ENCODE results near the gene GCSH. TPM values are rescaled to one million over a fixed set of nuclear protein-coding genes. Genes with fewer than 3 reads are reported as not detected.

GCSH gene
- total RNA-seq, 1 experiment from 2014 or later: 36.6 TPM

DNA sequence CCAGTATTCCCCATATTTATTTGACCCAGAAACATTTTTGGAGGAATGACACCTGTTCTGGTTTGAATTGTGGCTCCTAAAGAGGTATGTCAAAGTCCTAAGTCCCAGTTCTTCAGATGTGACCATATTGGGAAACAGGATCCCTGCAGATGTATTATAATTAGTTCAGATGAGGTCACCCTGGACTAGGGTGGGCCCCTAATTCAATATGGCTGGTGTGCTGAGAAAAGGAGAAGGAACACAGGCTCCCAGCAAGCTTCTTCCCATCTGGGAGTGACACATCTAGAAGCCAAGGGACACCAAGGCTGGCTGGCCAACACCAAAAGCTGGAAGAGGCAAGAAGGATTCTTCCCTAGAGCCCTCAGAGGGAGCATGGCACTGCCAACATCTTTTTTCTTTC is 3.8 kb upstream of the GCSH start:
- Histone ChIP-seq H3K9me3 (ENCODE audit: control insufficient read depth, insufficient read depth, low read depth, low read length) (no peaks in the 10 kb centered on the region), H3K36me3 (ENCODE audit: control insufficient read depth, insufficient read depth, low read length) (peaks cover 3% of the 10 kb centered on the region; the same call in 1 of the 2 replicates), H3K4me1 (ENCODE audit: control insufficient read depth, insufficient read depth, low read length) (peaks cover 4% of the 10 kb centered on the region; the same call in 1 of the 2 replicates), H3K27me3 (ENCODE audit: control insufficient read depth, insufficient read depth, low read length) (no peaks in the 10 kb centered on the region), H3K27ac (ENCODE audit: low read length) (no peak overlapping the region), H3K4me3 (ENCODE audit: low read depth in 2 of 2, low read length in 2 of 2) (no peak overlapping the region)
- CTCF ChIA-PET: no interaction called here
- POLR2A ChIA-PET: no interaction called here
- in situ Hi-C loops (cut with HindIII; ENCODE audit: low pct_unique_long_range_greater_than_20kb, low sequenced_read_pairs) (no loop called here), intact Hi-C loops (cut with micrococcal nuclease; ENCODE audit: unreplicated experiment) (no loop called here)
- no TSS peak for BruUV-seq (replicated peaks)
- DNase-seq (ENCODE audit: low read depth, low spot score) (no peak), ATAC-seq (no peak)
- TF ChIP-seq, protein P1, sequence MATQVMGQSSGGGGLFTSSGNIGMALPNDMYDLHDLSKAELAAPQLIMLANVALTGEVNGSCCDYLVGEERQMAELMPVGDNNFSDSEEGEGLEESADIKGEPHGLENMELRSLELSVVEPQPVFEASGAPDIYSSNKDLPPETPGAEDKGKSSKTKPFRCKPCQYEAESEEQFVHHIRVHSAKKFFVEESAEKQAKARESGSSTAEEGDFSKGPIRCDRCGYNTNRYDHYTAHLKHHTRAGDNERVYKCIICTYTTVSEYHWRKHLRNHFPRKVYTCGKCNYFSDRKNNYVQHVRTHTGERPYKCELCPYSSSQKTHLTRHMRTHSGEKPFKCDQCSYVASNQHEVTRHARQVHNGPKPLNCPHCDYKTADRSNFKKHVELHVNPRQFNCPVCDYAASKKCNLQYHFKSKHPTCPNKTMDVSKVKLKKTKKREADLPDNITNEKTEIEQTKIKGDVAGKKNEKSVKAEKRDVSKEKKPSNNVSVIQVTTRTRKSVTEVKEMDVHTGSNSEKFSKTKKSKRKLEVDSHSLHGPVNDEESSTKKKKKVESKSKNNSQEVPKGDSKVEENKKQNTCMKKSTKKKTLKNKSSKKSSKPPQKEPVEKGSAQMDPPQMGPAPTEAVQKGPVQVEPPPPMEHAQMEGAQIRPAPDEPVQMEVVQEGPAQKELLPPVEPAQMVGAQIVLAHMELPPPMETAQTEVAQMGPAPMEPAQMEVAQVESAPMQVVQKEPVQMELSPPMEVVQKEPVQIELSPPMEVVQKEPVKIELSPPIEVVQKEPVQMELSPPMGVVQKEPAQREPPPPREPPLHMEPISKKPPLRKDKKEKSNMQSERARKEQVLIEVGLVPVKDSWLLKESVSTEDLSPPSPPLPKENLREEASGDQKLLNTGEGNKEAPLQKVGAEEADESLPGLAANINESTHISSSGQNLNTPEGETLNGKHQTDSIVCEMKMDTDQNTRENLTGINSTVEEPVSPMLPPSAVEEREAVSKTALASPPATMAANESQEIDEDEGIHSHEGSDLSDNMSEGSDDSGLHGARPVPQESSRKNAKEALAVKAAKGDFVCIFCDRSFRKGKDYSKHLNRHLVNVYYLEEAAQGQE (IDR thresholded peaks at IDR 0.05; ENCODE audit: insufficient read depth in 1 of 2, low read depth in 2 of 2, low read length in 1 of 2): no peak
- TF ChIP-seq, protein P2, sequence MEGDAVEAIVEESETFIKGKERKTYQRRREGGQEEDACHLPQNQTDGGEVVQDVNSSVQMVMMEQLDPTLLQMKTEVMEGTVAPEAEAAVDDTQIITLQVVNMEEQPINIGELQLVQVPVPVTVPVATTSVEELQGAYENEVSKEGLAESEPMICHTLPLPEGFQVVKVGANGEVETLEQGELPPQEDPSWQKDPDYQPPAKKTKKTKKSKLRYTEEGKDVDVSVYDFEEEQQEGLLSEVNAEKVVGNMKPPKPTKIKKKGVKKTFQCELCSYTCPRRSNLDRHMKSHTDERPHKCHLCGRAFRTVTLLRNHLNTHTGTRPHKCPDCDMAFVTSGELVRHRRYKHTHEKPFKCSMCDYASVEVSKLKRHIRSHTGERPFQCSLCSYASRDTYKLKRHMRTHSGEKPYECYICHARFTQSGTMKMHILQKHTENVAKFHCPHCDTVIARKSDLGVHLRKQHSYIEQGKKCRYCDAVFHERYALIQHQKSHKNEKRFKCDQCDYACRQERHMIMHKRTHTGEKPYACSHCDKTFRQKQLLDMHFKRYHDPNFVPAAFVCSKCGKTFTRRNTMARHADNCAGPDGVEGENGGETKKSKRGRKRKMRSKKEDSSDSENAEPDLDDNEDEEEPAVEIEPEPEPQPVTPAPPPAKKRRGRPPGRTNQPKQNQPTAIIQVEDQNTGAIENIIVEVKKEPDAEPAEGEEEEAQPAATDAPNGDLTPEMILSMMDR (IDR thresholded peaks at IDR 0.05): no peak
- no peak for TF ChIP-seq POLR2AphosphoS5 (IDR thresholded peaks at IDR 0.05; ENCODE audit: low read depth, low read length)
- no peak for TF ChIP-seq TCF7L2 (IDR thresholded peaks at IDR 0.05; ENCODE audit: low read depth, low read length)
- TF ChIP-seq SIN3A (IDR thresholded peaks at IDR 0.05; ENCODE audit: borderline replicate concordance, insufficient read depth, low read depth, low read length): no peak

DNA sequence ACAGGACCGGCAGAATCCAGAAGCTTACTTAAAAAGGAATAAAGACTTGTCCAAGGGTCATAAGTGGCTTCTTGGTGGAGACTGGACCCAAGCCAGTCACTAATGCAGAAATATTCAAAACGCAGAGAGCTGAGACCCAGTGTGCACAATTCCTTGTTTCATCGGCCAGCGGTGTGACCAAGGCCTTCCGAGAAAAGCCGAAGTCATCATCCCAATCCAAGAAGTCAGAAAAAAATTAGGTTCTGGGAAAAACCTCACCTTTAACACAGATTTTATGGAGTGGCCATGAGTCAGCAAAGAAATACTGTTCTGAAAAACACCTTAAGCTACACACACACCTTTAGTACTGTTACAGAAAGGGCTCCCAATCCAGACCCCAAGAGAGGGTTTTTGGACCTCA is 1.0 kb upstream of the GCSH start:
- peaks cover 4% of the 10 kb centered on the region; the same call in 1 of the 2 replicates for H3K4me1 ChIP-seq (ENCODE audit: control insufficient read depth, insufficient read depth, low read length)
- intact Hi-C loops (cut with micrococcal nuclease; ENCODE audit: unreplicated experiment): no loop called here
- H3K36me3 ChIP-seq (ENCODE audit: control insufficient read depth, insufficient read depth, low read length): peaks cover 3% of the 10 kb centered on the region; the same call in 1 of the 2 replicates
- no TSS peak for BruUV-seq (replicated peaks)
- POLR2A ChIA-PET: no interaction called here
- H3K4me3 ChIP-seq (ENCODE audit: low read depth in 2 of 2, low read length in 2 of 2): no peak overlapping the region
- CTCF ChIA-PET: no interaction called here
- H3K9me3 ChIP-seq (ENCODE audit: control insufficient read depth, insufficient read depth, low read depth, low read length): no peaks in the 10 kb centered on the region
- DNase-seq (ENCODE audit: low read depth, low spot score): no peak
- peak overlapping the region; percentile 82 for H3K27ac ChIP-seq (ENCODE audit: low read length)
- no peak for ATAC-seq
- TF ChIP-seq TCF7L2 (IDR thresholded peaks at IDR 0.05; ENCODE audit: low read depth, low read length) (no peak), SIN3A (IDR thresholded peaks at IDR 0.05; ENCODE audit: borderline replicate concordance, insufficient read depth, low read depth, low read length) (no peak), POLR2AphosphoS5 (IDR thresholded peaks at IDR 0.05; ENCODE audit: low read depth, low read length) (no peak)
- TF ChIP-seq, protein P1 (IDR thresholded peaks at IDR 0.05; ENCODE audit: insufficient read depth in 1 of 2, low read depth in 2 of 2, low read length in 1 of 2): no peak
- TF ChIP-seq, protein P2 (IDR thresholded peaks at IDR 0.05): no peak
- in situ Hi-C loops (cut with HindIII; ENCODE audit: low pct_unique_long_range_greater_than_20kb, low sequenced_read_pairs): no loop called here
- no peaks in the 10 kb centered on the region for H3K27me3 ChIP-seq (ENCODE audit: control insufficient read depth, insufficient read depth, low read length)
